Measurements from ENCODE around the gene ADGRE2.
"Not testable (repeated sequence)": the region's sequence is repeated elsewhere in the genome, so short reads cannot be mapped to it uniquely, and the experiment has no call there.

Gene ADGRE2

DNA sequence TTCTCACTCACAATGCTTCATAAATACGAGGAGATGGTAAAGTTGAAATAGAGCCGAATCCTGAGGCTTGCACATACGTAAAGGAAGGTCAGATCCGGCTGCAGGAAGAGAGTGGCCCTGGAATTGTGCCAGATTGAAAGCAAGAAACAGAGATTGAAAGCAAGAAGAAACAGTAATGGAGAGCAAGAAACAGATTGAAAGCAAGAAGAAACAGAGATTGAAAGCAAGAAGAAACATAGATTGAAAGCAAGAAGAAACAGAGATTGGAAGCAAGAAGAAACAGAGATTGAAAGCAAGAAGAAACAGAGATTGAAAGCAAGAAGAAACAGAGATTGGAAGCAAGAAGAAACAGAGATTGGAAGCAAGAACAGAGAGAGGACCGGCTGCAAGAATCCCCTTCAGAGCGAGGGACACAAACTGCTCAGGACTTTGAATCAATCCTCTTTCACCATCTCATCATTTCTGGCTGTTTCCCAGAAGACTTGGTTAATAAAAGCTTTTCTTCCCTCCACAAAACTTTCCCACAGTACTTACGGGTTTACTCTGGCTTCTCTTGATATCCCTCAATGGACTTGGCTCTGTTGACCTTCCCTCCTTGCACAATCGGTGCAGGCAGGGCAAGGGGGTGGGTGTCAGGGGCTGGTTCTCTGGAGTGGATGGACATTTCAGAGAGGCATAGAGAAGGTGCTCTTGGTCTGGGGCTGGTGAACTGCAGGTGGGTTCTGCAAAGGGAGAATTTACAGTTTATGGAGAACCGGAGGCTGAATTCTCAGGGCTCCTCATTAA lies 31.1 kb upstream of the ADGRE2 start:
- DNase-seq (ENCODE audit: extremely low spot score): no peak
- ChIA-PET CTCF (no interaction called here), POLR2A (no interaction called here)
- TF ChIP-seq SP1 (IDR thresholded peaks at IDR 0.05): no peak
- TF ChIP-seq BHLHE40 (IDR thresholded peaks at IDR 0.05; ENCODE audit: borderline replicate concordance): no peak

DNA sequence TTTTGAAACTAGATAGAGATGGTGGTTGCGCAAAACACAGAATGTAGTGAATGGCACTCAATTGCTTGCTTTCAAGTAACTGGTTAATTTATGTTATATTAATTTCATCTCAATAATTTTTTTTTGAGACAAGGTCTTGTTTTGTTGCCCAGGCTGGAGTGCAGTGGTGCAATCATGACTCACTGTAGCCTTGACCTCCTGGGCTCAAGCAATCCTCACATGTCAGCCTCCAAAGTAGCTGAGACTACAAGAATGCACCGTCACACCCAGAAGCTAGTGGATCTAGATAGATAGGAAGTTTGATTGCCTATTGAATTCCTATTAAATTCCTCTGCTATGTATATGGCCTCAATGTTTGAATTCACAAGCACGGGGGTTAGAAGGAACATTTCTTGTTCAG lies 26.4 kb upstream of the ADGRE2 start:
- POLR2A ChIA-PET: no interaction called here
- TF ChIP-seq LEF1 (IDR thresholded peaks at IDR 0.05; ENCODE audit: borderline replicate concordance) (no peak), ARNT (IDR thresholded peaks at IDR 0.05) (no peak), NFRKB (IDR thresholded peaks at IDR 0.05) (no peak)
- CTCF ChIA-PET: no interaction called here
- DNase-seq (ENCODE audit: extremely low spot score): no peak

DNA sequence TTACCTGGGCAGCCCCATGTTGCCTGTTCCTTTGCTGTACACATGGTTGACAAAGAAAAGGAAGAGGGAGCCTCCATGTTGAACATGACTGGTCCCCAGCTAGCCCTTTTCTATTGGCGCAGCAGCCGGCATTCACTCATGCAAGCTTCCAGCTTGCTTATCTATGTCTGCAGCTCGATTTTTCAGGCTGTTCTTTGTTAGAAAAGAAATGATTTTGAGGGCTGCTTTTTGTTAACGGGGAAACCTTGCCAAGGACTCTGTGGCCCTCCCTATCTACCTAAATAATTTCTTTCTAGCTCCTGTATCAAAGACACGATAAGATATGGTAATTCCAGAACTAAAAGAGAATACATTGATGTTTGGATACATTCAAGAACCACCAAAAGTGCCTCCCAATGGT lies 20.4 kb upstream of the ADGRE2 start:
- TF ChIP-seq FOXA1 (IDR thresholded peaks at IDR 0.05) (no peak), NFRKB (IDR thresholded peaks at IDR 0.05) (no peak), LEF1 (IDR thresholded peaks at IDR 0.05; ENCODE audit: borderline replicate concordance) (no peak), FOXK2 (IDR thresholded peaks at IDR 0.05) (no peak), L3MBTL2 (conservative IDR thresholded peaks at IDR 0.05) (no peak), ARNT (IDR thresholded peaks at IDR 0.05) (no peak), FOXM1 (IDR thresholded peaks at IDR 0.05; ENCODE audit: borderline replicate concordance) (no peak), ZNF384 (IDR thresholded peaks at IDR 0.05) (no peak), BHLHE40 (IDR thresholded peaks at IDR 0.05; ENCODE audit: borderline replicate concordance) (no peak), SP1 (IDR thresholded peaks at IDR 0.05) (no peak), HDGF (IDR thresholded peaks at IDR 0.05; ENCODE audit: borderline replicate concordance) (no peak), TARDBP (IDR thresholded peaks at IDR 0.05) (no peak), ELF4 (IDR thresholded peaks at IDR 0.05) (no peak), CTBP1 (IDR thresholded peaks at IDR 0.05; ENCODE audit: borderline replicate concordance) (no peak), SUZ12 (IDR thresholded peaks at IDR 0.05) (no peak)
- TF ChIP-seq, protein P1, sequence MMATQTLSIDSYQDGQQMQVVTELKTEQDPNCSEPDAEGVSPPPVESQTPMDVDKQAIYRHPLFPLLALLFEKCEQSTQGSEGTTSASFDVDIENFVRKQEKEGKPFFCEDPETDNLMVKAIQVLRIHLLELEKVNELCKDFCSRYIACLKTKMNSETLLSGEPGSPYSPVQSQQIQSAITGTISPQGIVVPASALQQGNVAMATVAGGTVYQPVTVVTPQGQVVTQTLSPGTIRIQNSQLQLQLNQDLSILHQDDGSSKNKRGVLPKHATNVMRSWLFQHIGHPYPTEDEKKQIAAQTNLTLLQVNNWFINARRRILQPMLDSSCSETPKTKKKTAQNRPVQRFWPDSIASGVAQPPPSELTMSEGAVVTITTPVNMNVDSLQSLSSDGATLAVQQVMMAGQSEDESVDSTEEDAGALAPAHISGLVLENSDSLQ (IDR thresholded peaks at IDR 0.05): no peak
- POLR2A ChIA-PET: no interaction called here
- CTCF ChIA-PET: no interaction called here
- no peak for DNase-seq (ENCODE audit: extremely low spot score)

DNA sequence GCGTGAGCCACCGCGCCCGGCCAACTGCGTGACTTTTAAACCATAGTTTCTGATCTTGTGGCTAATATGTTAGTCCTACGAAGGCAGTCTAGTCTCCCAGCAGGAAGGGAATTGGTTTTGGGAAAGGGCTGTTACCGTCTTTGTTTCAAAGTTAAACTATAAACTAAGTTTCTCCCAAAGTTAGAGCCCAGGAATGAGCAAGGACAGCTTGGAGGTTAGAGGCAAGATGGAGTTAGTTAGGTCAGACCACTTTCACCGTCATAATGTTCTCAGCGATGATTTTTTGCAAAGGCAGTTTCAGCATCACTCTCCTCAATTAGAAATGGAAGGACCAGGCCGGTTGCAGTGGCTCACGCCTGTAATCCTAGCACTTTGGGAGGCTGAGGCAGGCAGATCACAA lies 17.7 kb upstream of the ADGRE2 start:
- DNase-seq (ENCODE audit: extremely low spot score): no peak
- TF ChIP-seq ELF4 (IDR thresholded peaks at IDR 0.05): no peak
- no peak for TF ChIP-seq HDGF (IDR thresholded peaks at IDR 0.05; ENCODE audit: borderline replicate concordance)
- TF ChIP-seq, protein P1 (IDR thresholded peaks at IDR 0.05): no peak
- no peak for TF ChIP-seq NFRKB (IDR thresholded peaks at IDR 0.05)
- no peak for TF ChIP-seq TARDBP (IDR thresholded peaks at IDR 0.05)
- no peak for TF ChIP-seq BHLHE40 (IDR thresholded peaks at IDR 0.05; ENCODE audit: borderline replicate concordance)
- no peak for TF ChIP-seq L3MBTL2 (conservative IDR thresholded peaks at IDR 0.05)
- no peak for TF ChIP-seq FOXM1 (IDR thresholded peaks at IDR 0.05; ENCODE audit: borderline replicate concordance)
- no peak for TF ChIP-seq ZNF384 (IDR thresholded peaks at IDR 0.05)
- no peak for TF ChIP-seq FOXA1 (IDR thresholded peaks at IDR 0.05)
- TF ChIP-seq SUZ12 (IDR thresholded peaks at IDR 0.05): no peak
- TF ChIP-seq SP1 (IDR thresholded peaks at IDR 0.05): no peak
- no peak for TF ChIP-seq LEF1 (IDR thresholded peaks at IDR 0.05; ENCODE audit: borderline replicate concordance)
- no peak for TF ChIP-seq CTBP1 (IDR thresholded peaks at IDR 0.05; ENCODE audit: borderline replicate concordance)
- CTCF ChIA-PET: interaction anchor here (2.3 kb wide), 1 partner anchor 10 kb away, joined by 9 read pairs; no protein-coding TSS in a partner anchor
- POLR2A ChIA-PET: no interaction called here

DNA sequence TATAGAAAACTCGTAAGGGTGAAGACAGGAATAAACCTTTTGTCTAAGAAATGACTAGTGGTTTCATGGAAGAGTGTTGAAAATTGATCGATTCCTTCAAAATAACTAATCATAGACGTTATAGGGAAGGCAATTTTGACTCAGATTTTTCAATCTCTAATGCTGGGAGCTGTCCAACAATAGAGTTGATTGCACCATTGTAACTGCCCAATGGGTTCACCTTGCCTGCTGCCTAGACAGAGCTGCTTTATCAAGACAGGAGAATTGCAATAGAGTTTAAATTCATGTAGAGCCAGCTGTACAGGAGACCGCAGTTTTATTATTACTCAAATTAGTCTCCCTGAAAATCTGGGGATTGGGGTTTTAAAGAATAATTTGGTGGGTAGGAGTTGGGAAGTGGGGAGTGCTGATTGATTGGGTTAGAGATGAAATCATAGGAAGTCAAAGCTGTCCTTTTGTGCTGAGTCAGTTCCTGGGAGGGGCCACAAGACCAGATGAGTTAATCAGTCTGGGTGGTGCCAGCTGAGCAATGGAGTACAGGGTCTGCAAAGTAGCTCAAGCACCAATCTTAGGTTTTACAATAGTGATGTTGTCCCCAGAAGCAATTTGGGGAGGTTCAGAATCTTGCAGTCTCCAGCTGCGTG lies 16.8 kb upstream of the ADGRE2 start:
- ChIA-PET CTCF (no interaction called here), POLR2A (no interaction called here)
- TF ChIP-seq HDGF (IDR thresholded peaks at IDR 0.05; ENCODE audit: borderline replicate concordance) (no peak), FOXM1 (IDR thresholded peaks at IDR 0.05; ENCODE audit: borderline replicate concordance) (no peak), TARDBP (IDR thresholded peaks at IDR 0.05) (no peak), LEF1 (IDR thresholded peaks at IDR 0.05; ENCODE audit: borderline replicate concordance) (no peak), FOXA1 (IDR thresholded peaks at IDR 0.05) (no peak), NFRKB (IDR thresholded peaks at IDR 0.05) (no peak), BHLHE40 (IDR thresholded peaks at IDR 0.05; ENCODE audit: borderline replicate concordance) (no peak), CTBP1 (IDR thresholded peaks at IDR 0.05; ENCODE audit: borderline replicate concordance) (no peak), FOXK2 (IDR thresholded peaks at IDR 0.05) (no peak), ZNF384 (IDR thresholded peaks at IDR 0.05) (no peak), SUZ12 (IDR thresholded peaks at IDR 0.05) (no peak), ARNT (IDR thresholded peaks at IDR 0.05) (no peak), L3MBTL2 (conservative IDR thresholded peaks at IDR 0.05) (no peak), SP1 (IDR thresholded peaks at IDR 0.05) (no peak), ELF4 (IDR thresholded peaks at IDR 0.05) (no peak)
- TF ChIP-seq, protein P1 (IDR thresholded peaks at IDR 0.05): no peak
- DNase-seq (ENCODE audit: extremely low spot score): no peak

DNA sequence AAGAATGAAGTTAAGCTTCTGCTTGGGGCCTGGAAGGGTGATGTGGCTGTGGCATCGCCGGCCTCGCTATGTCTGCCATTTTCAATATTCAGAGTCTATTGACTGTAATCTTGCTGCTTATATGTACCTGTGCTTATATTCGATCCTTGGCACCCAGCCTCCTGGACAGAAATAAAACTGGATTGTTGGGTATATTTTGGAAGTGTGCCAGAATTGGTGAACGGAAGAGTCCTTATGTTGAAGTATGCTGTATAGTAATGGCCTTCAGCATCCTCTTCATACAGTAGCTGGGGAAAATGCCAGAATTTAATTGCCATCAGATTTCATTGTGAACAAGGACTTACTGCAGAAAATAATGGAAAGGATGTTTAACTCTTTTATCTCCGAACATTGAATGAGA lies 13.9 kb upstream of the ADGRE2 start:
- POLR2A ChIA-PET; CTCF ChIA-PET; DNase-seq (ENCODE audit: extremely low spot score): not testable (repeated sequence)

Measured in HEK293T (cell line).